GM19240 (cell line): Measurements from ENCODE around the gene FRY.

Source experiments
- DNase-seq: peaks from one replicate; pipeline ENCODE4 v3.0.0; 2011; ENCODE audit warnings: low spot score; ENCODE audit not compliant: insufficient read length

FRY gene

GRCh38 chr13:32210101-32210500 is 178.5 kb downstream of the FRY start:
- no peak for DNase-seq

- no peak for DNase-seq
Measured at GRCh38 chr13:32211813-32212212, 180.2 kb downstream of the FRY start.

GRCh38 chr13:32212421-32212820 is 180.8 kb downstream of the FRY start:
- DNase-seq = no peak

GRCh38 chr13:32213626-32214025 is 182.1 kb downstream of the FRY start:
- DNase-seq = no peak

GRCh38 chr13:32214071-32214470 is 182.5 kb downstream of the FRY start:
- DNase-seq = no peak

GRCh38 chr13:32216281-32216680 is 184.7 kb downstream of the FRY start:
- DNase-seq = no peak

- DNase-seq = no peak
Measured at GRCh38 chr13:32222046-32222676, 190.6 kb downstream of the FRY start.

- DNase-seq = no peak
Measured at GRCh38 chr13:32224916-32225315, 193.3 kb downstream of the FRY start.

- DNase-seq = no peak
Measured at GRCh38 chr13:32225481-32225931, 193.9 kb downstream of the FRY start.

- no peak for DNase-seq
Measured at GRCh38 chr13:32228330-32229041, 196.9 kb downstream of the FRY start.

- no peak for DNase-seq
Measured at GRCh38 chr13:32229443-32229842, 197.9 kb downstream of the FRY start.

GRCh38 chr13:32232263-32232662 is 200.7 kb downstream of the FRY start:
- DNase-seq = no peak

- no peak for DNase-seq
Measured at GRCh38 chr13:32233062-32233461, 201.5 kb downstream of the FRY start.

- no peak for DNase-seq
Measured at GRCh38 chr13:32234914-32235313, 203.3 kb downstream of the FRY start.

- no peak for DNase-seq
Measured at GRCh38 chr13:32237681-32238080, 206.1 kb downstream of the FRY start.

GRCh38 chr13:32243695-32244094 is 212.1 kb downstream of the FRY start:
- no peak for DNase-seq

GRCh38 chr13:32245555-32245954 is 214.0 kb downstream of the FRY start:
- DNase-seq = no peak

GRCh38 chr13:32246468-32246867 is 214.9 kb downstream of the FRY start:
- peak; percentile 41 for DNase-seq

GRCh38 chr13:32247887-32248286 is 216.3 kb downstream of the FRY start:
- DNase-seq = no peak

GRCh38 chr13:32248801-32249200 is 217.2 kb downstream of the FRY start:
- no peak for DNase-seq

- no peak for DNase-seq
Measured at GRCh38 chr13:32252812-32253438, 221.4 kb downstream of the FRY start.

GRCh38 chr13:32253911-32254399 is 222.4 kb downstream of the FRY start:
- DNase-seq = no peak
